GM19452 (cell line): ENCODE data around the gene MCUB.
"Not testable (repeated sequence)": the region's sequence is repeated elsewhere in the genome, so short reads cannot be mapped to it uniquely, and the experiment has no call there.

Experiments used
- ATAC-seq: cut with Tn5 transposase; IDR thresholded peaks from one replicate; pipeline ENCODE4 v1.9.1; 2021; ENCODE audit not compliant: unreplicated experiment

The MCUB gene

GRCh38 chr4:109559983-109560686 is at the start of gene MCUB:
TSS of gene MCUB (plus strand) at chr4:109560246. CDS start at chr4:109560338, 92 bp downstream.
- peak; percentile 87 for ATAC-seq

GRCh38 chr4:109510687-109511086 is 49.4 kb upstream of the MCUB start:
- ATAC-seq: no peak

- ATAC-seq: no peak
Observed at GRCh38 chr4:109511414-109511813, 48.6 kb upstream of the MCUB start.

- ATAC-seq: not testable (repeated sequence)
Observed at GRCh38 chr4:109513368-109513767, 46.7 kb upstream of the MCUB start.

- no peak for ATAC-seq
Observed at GRCh38 chr4:109532182-109532581, 27.9 kb upstream of the MCUB start.

GRCh38 chr4:109545401-109545800 is 14.6 kb upstream of the MCUB start:
- ATAC-seq: no peak

GRCh38 chr4:109547394-109547793 is 12.7 kb upstream of the MCUB start:
- ATAC-seq: no peak

- no peak for ATAC-seq
Observed at GRCh38 chr4:109548655-109549054, 11.4 kb upstream of the MCUB start.

- ATAC-seq: no peak
Observed at GRCh38 chr4:109552237-109552636, 7.8 kb upstream of the MCUB start.

- no peak for ATAC-seq
Observed at GRCh38 chr4:109553130-109553529, 6.9 kb upstream of the MCUB start.

- no peak for ATAC-seq
Observed at GRCh38 chr4:109554971-109555370, 5.1 kb upstream of the MCUB start.

GRCh38 chr4:109557433-109557832 is 2.6 kb upstream of the MCUB start:
- no peak for ATAC-seq

GRCh38 chr4:109558095-109558494 is 2.0 kb upstream of the MCUB start:
- not testable (repeated sequence) for ATAC-seq

- ATAC-seq: peak; percentile 18
Observed at GRCh38 chr4:109559625-109559982, 442 bp upstream of the MCUB start.

- ATAC-seq: peak; percentile 62
Observed at GRCh38 chr4:109560687-109561461, 828 bp downstream of the MCUB start.

- ATAC-seq: no peak
Observed at GRCh38 chr4:109562457-109563239, 2.6 kb downstream of the MCUB start.

GRCh38 chr4:109571494-109571893 is 11.4 kb downstream of the MCUB start:
- ATAC-seq: no peak

GRCh38 chr4:109572154-109572553 is 12.1 kb downstream of the MCUB start:
- ATAC-seq: no peak

GRCh38 chr4:109574443-109574850 is 14.4 kb downstream of the MCUB start:
- ATAC-seq: no peak

GRCh38 chr4:109574931-109575804 is 15.1 kb downstream of the MCUB start:
- no peak for ATAC-seq

GRCh38 chr4:109576462-109576861 is 16.4 kb downstream of the MCUB start:
- no peak for ATAC-seq
